CD4-positive, alpha-beta T cell (primary cell): Measurements from ENCODE around the gene WNT8B. TPM values are rescaled to one million over a fixed set of nuclear protein-coding genes. Genes with fewer than 3 reads are reported as not detected.

Source experiments
- ATAC-seq: fragments of 200-7000 bp; cut with Tn5 transposase; one replicate; pipeline ENCODE4 v1.10.0; 2022; ENCODE audit warnings: mild to moderate bottlenecking; ENCODE audit not compliant: poor library complexity
- CTCF ChIA-PET: fragments of 350-600 bp; sonication (Branson Sonifier 250); formaldehyde crosslinking; loops from one replicate; lab custom pipeline; 2021; ENCODE audit warnings: antibody characterized with exemption, inconsistent platforms; lab: Charles Lee
- POLR2A ChIA-PET: fragments of 350-600 bp; sonication (Branson Sonifier 250); formaldehyde crosslinking; loops from one replicate; lab custom pipeline; 2021; ENCODE audit warnings: antibody characterized with exemption, inconsistent platforms; lab: Charles Lee
- DNase-seq, 14 experiments: peaks; one replicate each; pipeline ENCODE4 v3.0.0-alpha.2; 2013 to 2020; ENCODE audit warnings: mixed read lengths in 2 of 14
- H3K27ac ChIP-seq, 2 donors: one replicate each; pipeline versions ENCODE4 v1.5.1 to v1.7.0; 2013; ENCODE audit warnings: low read length in 2 of 2, low read depth in 1 of 2, mild to moderate bottlenecking in 1 of 2
- H3K27me3 ChIP-seq, 2 experiments: 1 replicate in 1 of 2; 2 replicates in 1 of 2; pipeline versions ENCODE4 v1.6.1 to v1.7.0; 2013; ENCODE audit warnings: low read length in 2 of 2, control low read depth in 1 of 2, mild to moderate bottlenecking in 1 of 2, moderate library complexity in 1 of 2; ENCODE audit not compliant: insufficient read depth in 2 of 2, control insufficient read depth in 1 of 2
- H3K36me3 ChIP-seq: one replicate; pipeline ENCODE4 v1.6.1; 2013; ENCODE audit warnings: low read length, control low read depth; ENCODE audit not compliant: insufficient read depth
- H3K4me1 ChIP-seq: one replicate; pipeline ENCODE4 v1.6.1; 2013; ENCODE audit warnings: low read length, control low read depth; ENCODE audit not compliant: insufficient read depth
- H3K4me3 ChIP-seq: one replicate; pipeline ENCODE4 v1.5.1; 2013; ENCODE audit warnings: mild to moderate bottlenecking, low read length, moderate library complexity
- H3K9me3 ChIP-seq, 2 experiments: 1 replicate in 1 of 2; 2 replicates in 1 of 2; pipeline versions ENCODE4 v1.6.1 to v1.7.0; 2013; ENCODE audit warnings: low read length in 2 of 2, mild to moderate bottlenecking in 2 of 2, control low read depth in 1 of 2, moderate library complexity in 1 of 2; ENCODE audit not compliant: control insufficient read depth in 1 of 2, insufficient read depth in 1 of 2
- H3K27ac Mint-ChIP-seq: one replicate; pipeline ENCODE4 v1.8.0; 2020; ENCODE audit warnings: mixed read lengths
- H3K27me3 Mint-ChIP-seq: one replicate; pipeline ENCODE4 v1.8.0; 2021; ENCODE audit warnings: mixed read lengths
- H3K36me3 Mint-ChIP-seq: one replicate; pipeline ENCODE4 v1.8.0; 2021; ENCODE audit warnings: low read depth, mixed read lengths
- H3K4me1 Mint-ChIP-seq: one replicate; pipeline ENCODE4 v1.8.0; 2021; ENCODE audit warnings: low read depth, mixed read lengths
- H3K4me3 Mint-ChIP-seq: one replicate; pipeline ENCODE4 v1.8.0; 2020; ENCODE audit warnings: mild to moderate bottlenecking, mixed read lengths
- H3K9me3 Mint-ChIP-seq: one replicate; pipeline ENCODE4 v1.8.0; 2020; ENCODE audit warnings: mixed read lengths
- intact Hi-C, 2 experiments: fragments of 100-400 bp; cut with DNase I in 1 of 2; cut with micrococcal nuclease in 1 of 2; formaldehyde crosslinking; loops; one replicate each; pipeline versions ENCODE4 v1.15.1 to v1.9.0; 2023 to 2025; cut with DNase I, micrococcal nuclease
- total RNA-seq, 174 experiments: library from RNA in 2 of 174; stranded (reverse) in 2 of 174; gene quantifications; one replicate each; pipeline ENCODE4 v1.2.3 and lab custom pipeline; 2021 to 2026
- TF ChIP-seq, protein P1 (sequence below): fragments of 200-600 bp; IDR thresholded peaks from one replicate; pipeline ENCODE4 v1.8.0; 2022; ENCODE audit warnings: antibody characterized with exemption, mild to moderate bottlenecking

Gene WNT8B
- total RNA-seq, 2 experiments from 2014 or later: not detected

DNA sequence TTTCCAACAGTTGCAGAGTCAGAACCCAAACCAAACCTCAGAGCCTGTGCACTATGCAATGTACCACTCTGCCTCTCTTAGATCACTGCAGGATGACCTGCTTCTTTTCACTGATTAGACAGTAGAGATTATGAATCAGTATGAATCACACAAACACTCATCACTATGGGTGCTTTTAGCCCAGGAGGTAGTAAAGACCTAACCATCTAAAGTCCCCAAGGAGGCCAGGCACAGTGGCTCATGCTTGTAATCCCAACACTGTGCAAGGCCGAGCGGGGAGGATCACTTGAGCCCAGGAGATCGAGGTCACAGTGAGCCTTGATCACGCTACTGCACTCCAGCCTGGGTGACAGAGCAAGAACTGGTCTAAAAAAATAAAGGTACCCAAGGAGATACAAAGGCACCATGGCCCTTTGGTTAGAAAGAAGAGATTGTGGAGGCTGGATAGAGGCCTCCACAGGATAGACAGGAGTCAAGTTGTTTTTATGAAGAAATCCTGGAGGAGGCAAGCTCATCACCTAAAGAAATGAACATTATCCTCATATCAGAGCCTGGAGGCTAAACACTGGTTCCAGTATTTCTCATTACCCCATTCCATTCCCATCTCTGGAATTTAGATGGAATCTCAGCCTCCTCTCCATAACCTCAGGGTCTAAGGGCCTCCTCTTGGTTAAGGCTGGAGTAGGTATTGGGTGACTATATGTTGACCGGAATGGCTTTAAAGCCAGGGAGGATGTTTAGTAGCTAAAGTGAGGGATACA, 44.0 kb downstream of the WNT8B start:
- ChIA-PET CTCF (interaction anchor here (1.0 to 6.8 kb wide), 3 partner anchors 12 to 28 kb away, joined by 3 to 67 read pairs (median 15); partner anchors contain the start of gene HIF1AN), POLR2A (no interaction called here)
- Mint-ChIP-seq H3K9me3 (no peaks in the 10 kb centered on the region), H3K36me3 (peaks cover 57% of the 10 kb centered on the region), H3K27me3 (no peaks in the 10 kb centered on the region), H3K27ac (no peak overlapping the region), H3K4me1 (peaks cover 40% of the 10 kb centered on the region), H3K4me3 (no peak overlapping the region)
- Histone ChIP-seq H3K9me3 (no peaks in the 10 kb centered on the region), H3K4me3 (no peak overlapping the region), H3K4me1 (peaks cover 44% of the 10 kb centered on the region), H3K36me3 (peaks cover 48% of the 10 kb centered on the region), H3K27ac (no peak overlapping the region), H3K27me3 (no peaks in the 10 kb centered on the region)
- intact Hi-C loops: loop anchor here in 1 of 2 experiments (10.0 kb wide), 1 partner anchor 662 kb away; no protein-coding TSS in a partner anchor
- no peak for ATAC-seq
- DNase-seq: no peak
- TF ChIP-seq, protein P1, sequence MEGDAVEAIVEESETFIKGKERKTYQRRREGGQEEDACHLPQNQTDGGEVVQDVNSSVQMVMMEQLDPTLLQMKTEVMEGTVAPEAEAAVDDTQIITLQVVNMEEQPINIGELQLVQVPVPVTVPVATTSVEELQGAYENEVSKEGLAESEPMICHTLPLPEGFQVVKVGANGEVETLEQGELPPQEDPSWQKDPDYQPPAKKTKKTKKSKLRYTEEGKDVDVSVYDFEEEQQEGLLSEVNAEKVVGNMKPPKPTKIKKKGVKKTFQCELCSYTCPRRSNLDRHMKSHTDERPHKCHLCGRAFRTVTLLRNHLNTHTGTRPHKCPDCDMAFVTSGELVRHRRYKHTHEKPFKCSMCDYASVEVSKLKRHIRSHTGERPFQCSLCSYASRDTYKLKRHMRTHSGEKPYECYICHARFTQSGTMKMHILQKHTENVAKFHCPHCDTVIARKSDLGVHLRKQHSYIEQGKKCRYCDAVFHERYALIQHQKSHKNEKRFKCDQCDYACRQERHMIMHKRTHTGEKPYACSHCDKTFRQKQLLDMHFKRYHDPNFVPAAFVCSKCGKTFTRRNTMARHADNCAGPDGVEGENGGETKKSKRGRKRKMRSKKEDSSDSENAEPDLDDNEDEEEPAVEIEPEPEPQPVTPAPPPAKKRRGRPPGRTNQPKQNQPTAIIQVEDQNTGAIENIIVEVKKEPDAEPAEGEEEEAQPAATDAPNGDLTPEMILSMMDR: no peak

DNA sequence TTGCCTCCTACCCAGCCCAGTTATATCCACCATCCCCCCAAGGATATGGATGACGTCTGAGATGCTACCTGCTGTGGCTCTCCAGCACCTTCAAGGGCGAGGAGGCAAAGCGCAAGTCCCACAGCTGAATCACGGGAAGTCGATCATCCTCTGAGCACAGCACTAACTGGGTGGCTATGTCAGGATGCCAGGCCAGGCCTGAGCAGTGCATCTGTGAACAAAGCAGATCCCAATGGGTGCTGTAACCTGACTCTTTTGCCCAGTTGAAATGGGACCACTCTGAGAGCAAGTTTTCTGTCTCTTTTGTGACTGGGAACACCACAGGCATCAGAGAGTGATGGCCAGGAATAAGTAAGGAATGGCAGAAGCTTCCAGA, 44.5 kb downstream of the WNT8B start:
- Mint-ChIP-seq H3K36me3 (peaks cover 53% of the 10 kb centered on the region), H3K9me3 (no peaks in the 10 kb centered on the region), H3K27ac (no peak overlapping the region), H3K4me3 (no peak overlapping the region), H3K27me3 (no peaks in the 10 kb centered on the region), H3K4me1 (peaks cover 45% of the 10 kb centered on the region)
- intact Hi-C loops: loop anchor here in 1 of 2 experiments (10.0 kb wide), 1 partner anchor 663 kb away; no protein-coding TSS in a partner anchor
- ChIA-PET POLR2A (interaction anchor here (2.3 kb wide), 1 partner anchor 28 kb away, joined by 12 read pairs; the partner anchor contains the start of gene HIF1AN), CTCF (interaction anchor here (1.0 to 6.8 kb wide), 3 partner anchors 11 to 28 kb away, joined by 3 to 67 read pairs (median 15); partner anchors contain the start of gene HIF1AN)
- no peak overlapping the region for H3K27ac ChIP-seq
- H3K36me3 ChIP-seq: peaks cover 42% of the 10 kb centered on the region
- DNase-seq (no peak), ATAC-seq (no peak)
- H3K4me3 ChIP-seq: no peak overlapping the region
- peaks cover 48% of the 10 kb centered on the region for H3K4me1 ChIP-seq
- TF ChIP-seq, protein P1: no peak
- no peaks in the 10 kb centered on the region for H3K27me3 ChIP-seq
- no peaks in the 10 kb centered on the region for H3K9me3 ChIP-seq

DNA sequence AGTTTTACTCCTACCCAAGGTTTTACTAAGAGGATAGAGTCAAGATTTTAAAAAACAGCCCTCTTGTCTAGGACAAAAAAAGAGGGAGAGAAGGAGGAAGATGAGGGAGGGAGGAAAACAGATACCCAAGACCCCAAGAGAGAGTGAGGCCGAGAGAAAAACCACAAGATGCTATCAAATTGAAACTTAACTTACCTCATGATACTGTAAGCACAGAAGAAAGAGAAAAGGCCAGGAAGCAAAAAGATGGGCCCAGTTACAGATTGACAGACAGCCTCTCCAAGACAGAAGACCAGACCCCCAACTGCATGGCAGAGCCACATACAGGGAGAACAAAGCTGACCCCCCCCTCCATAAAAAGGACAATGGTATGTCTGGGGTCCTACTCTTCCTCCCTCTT, 45.5 kb downstream of the WNT8B start:
- Histone ChIP-seq H3K27me3 (no peaks in the 10 kb centered on the region), H3K4me1 (peaks cover 48% of the 10 kb centered on the region), H3K4me3 (no peak overlapping the region), H3K36me3 (peaks cover 33% of the 10 kb centered on the region), H3K9me3 (no peaks in the 10 kb centered on the region), H3K27ac (peak overlapping the region in 1 of 2 donors; percentile 36)
- TF ChIP-seq, protein P1: no peak
- ChIA-PET CTCF (interaction anchor here (1.0 to 6.8 kb wide), 12 partner anchors 10 to 169 kb away, joined by 3 to 67 read pairs (median 5); partner anchors contain the start of genes HIF1AN and SCD), POLR2A (interaction anchor here (0.5 to 3.1 kb wide), 4 partner anchors 11 to 39 kb away, joined by 3 to 25 read pairs (median 13); partner anchors contain the start of genes HIF1AN and SEC31B)
- no peak for ATAC-seq
- Mint-ChIP-seq H3K9me3 (no peaks in the 10 kb centered on the region), H3K4me3 (no peak overlapping the region), H3K27me3 (no peaks in the 10 kb centered on the region), H3K36me3 (peaks cover 52% of the 10 kb centered on the region), H3K4me1 (peaks cover 53% of the 10 kb centered on the region), H3K27ac (peak overlapping the region; percentile 85)
- DNase-seq: no peak
- intact Hi-C loops: loop anchor here (1.0 to 10.0 kb wide), 9 partner anchors 10 to 663 kb away; no protein-coding TSS in a partner anchor
